BE2C (cell line): ENCODE results near the gene CDK15. TPM values are rescaled to one million over a fixed set of nuclear protein-coding genes. Genes with fewer than 3 reads are reported as not detected.
"Not testable (repeated sequence)": the region's sequence is repeated elsewhere in the genome, so short reads cannot be mapped to it uniquely, and the experiment has no call there.

Experiments
- DNase-seq: peaks from one replicate; pipeline ENCODE4 v3.0.0-alpha.2; 2020
- H3K27me3 ChIP-seq: fragments of 250-450 bp; sonication (Bioruptor Pico); 2 replicates; pipeline ENCODE4 v1.5.1; 2020; ENCODE audit warnings: mild to moderate bottlenecking
- H3K36me3 ChIP-seq: fragments of 250-450 bp; sonication (Bioruptor Pico); 2 replicates; pipeline ENCODE4 v1.5.1; 2020; ENCODE audit warnings: mild to moderate bottlenecking
- H3K4me1 ChIP-seq: fragments of 250-450 bp; sonication (Bioruptor Pico); 2 replicates; pipeline ENCODE4 v1.5.1; 2020
- H3K4me3 ChIP-seq: 2 replicates; pipeline ENCODE4 v1.5.1; 2011; ENCODE audit warnings: low read depth, low read length
- H3K9me3 ChIP-seq: fragments of 250-450 bp; sonication (Bioruptor Pico); 2 replicates; pipeline ENCODE4 v1.5.1; 2020
- polyA plus RNA-seq: library from polyadenylated mRNA; unstranded; fragments of >200 nt; gene quantifications from one replicate; pipeline ENCODE4 v1.2.1, GENCODE V29; 2012; ENCODE audit warnings: low read depth, missing spikeins; ENCODE audit not compliant: insufficient read length, insufficient read depth
- TF ChIP-seq, protein P1 (sequence below): IDR thresholded peaks from 2 replicates; pipeline ENCODE4 v1.5.1; 2012; ENCODE audit warnings: mild to moderate bottlenecking, low read depth, low read length

The CDK15 gene
- 15.7 TPM for polyA plus RNA-seq

DNA sequence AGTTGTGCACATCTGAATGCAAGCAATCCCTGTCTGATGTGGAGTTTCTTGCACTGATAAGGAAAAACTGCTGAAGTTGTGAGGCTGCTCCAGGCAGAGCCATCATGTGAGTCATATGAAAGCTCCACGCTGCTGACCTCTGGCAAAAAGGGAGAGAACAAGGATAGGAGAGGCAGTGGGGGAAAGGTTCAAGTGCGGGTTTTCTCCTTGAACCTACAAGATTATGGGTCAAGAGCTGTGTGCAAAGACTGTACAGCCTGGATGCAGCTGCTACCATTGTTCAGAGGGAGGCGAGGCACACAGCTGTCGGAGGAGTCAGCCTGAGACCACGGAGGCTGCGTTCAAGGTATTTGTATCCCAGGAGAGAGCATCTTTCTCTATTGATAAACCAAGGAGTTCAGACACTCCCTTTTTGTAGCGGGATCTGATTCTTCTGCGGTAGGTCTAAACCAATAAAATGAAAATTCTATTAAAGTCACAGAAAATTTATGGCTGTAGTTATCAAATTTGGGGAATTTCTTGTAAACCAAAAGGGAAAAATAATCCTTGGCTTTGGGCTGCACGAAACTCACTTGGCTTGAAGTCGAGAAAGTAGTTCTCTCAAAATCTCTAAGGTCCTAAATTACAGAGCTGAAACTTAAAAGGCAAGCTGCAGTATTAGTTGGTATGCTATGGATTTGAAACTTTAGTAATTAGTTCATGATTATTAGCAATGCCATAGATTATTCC lies at the start of gene CDK15:
CDK15 (plus strand) TSS at position 96 of the 729 bp plus-strand sequence; CDS start at position 224, 128 bp downstream.
- H3K9me3 ChIP-seq = no peaks in the 10 kb centered on the region
- H3K4me1 ChIP-seq = peaks cover 19% of the 10 kb centered on the region
- peak; percentile 43 for DNase-seq
- H3K36me3 ChIP-seq = no peaks in the 10 kb centered on the region
- peak within 1 kb of the TSS; percentile 43 for H3K4me3 ChIP-seq
- TF ChIP-seq, protein P1, sequence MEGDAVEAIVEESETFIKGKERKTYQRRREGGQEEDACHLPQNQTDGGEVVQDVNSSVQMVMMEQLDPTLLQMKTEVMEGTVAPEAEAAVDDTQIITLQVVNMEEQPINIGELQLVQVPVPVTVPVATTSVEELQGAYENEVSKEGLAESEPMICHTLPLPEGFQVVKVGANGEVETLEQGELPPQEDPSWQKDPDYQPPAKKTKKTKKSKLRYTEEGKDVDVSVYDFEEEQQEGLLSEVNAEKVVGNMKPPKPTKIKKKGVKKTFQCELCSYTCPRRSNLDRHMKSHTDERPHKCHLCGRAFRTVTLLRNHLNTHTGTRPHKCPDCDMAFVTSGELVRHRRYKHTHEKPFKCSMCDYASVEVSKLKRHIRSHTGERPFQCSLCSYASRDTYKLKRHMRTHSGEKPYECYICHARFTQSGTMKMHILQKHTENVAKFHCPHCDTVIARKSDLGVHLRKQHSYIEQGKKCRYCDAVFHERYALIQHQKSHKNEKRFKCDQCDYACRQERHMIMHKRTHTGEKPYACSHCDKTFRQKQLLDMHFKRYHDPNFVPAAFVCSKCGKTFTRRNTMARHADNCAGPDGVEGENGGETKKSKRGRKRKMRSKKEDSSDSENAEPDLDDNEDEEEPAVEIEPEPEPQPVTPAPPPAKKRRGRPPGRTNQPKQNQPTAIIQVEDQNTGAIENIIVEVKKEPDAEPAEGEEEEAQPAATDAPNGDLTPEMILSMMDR = no peak
- H3K27me3 ChIP-seq = no peaks in the 10 kb centered on the region

DNA sequence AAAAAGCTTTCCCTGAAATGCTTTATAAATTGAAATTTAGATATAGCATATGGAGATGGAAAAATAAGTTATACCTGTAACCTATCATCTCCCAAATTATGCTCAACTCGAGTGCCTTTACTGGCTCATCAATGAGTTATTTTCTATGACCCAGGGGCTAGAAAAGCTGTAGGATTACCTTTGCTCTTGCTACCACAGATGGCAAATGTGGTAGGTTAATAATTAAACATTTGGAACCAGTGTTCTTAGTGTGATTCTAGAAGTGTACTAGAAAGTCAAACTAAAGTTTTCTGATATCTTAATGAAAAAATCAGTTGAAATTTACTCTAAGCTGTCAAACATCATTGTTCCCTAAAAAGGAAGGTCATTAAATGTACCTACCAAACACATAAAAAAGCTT lies 48.1 kb upstream of the CDK15 start:
- TF ChIP-seq, protein P1 = no peak
- no peak overlapping the region for H3K4me3 ChIP-seq
- H3K9me3 ChIP-seq = no peaks in the 10 kb centered on the region
- peaks cover 6% of the 10 kb centered on the region; the same call in 1 of the 2 replicates for H3K36me3 ChIP-seq
- H3K4me1 ChIP-seq = no peaks in the 10 kb centered on the region
- H3K27me3 ChIP-seq = no peaks in the 10 kb centered on the region
- no peak for DNase-seq

DNA sequence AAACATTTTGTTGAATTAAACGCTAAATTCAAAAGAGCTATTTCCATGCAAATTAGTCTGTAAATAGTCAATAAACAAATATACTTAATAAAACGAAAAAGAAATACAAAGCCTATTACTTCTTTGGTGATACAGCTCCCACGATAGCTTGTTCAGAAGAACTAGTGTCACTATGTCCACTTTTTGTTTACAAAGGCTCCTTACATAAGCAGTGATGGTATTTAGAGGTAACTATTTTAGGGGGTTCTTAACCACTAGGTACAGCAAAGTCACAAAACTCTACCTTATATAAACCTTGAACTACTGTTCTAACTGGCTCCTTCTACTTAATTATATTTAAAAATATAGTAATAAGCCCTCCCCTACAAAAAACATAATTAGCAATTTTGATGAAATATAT lies 47.5 kb upstream of the CDK15 start:
- Histone ChIP-seq H3K4me1 (no peaks in the 10 kb centered on the region), H3K27me3 (no peaks in the 10 kb centered on the region), H3K9me3 (no peaks in the 10 kb centered on the region), H3K4me3 (no peak overlapping the region), H3K36me3 (peaks cover 6% of the 10 kb centered on the region; the same call in 1 of the 2 replicates)
- no peak for DNase-seq
- TF ChIP-seq, protein P1 = no peak

DNA sequence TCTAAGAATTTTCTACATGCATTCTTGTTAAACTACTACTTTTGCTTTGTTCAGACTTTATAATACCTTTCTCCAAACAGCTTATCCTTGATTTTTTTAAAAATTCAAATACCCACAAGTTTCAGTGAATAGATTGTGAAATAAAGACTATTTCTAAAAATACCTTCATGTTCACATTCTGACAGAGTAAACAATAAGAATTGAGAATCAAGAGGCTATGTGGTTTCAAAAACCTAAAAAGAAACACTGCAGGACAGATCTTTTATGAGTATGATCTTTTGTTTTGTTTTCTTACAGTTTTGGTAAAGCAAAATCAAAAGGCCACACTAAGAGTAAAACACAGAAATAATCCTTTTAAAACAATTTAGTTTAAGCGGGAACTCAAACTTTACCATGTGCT lies 46.8 kb upstream of the CDK15 start:
- no peak for DNase-seq
- TF ChIP-seq, protein P1 = no peak
- H3K4me3 ChIP-seq = no peak overlapping the region
- no peaks in the 10 kb centered on the region for H3K4me1 ChIP-seq
- H3K9me3 ChIP-seq = no peaks in the 10 kb centered on the region
- peaks cover 6% of the 10 kb centered on the region; the same call in 1 of the 2 replicates for H3K36me3 ChIP-seq
- no peaks in the 10 kb centered on the region for H3K27me3 ChIP-seq

DNA sequence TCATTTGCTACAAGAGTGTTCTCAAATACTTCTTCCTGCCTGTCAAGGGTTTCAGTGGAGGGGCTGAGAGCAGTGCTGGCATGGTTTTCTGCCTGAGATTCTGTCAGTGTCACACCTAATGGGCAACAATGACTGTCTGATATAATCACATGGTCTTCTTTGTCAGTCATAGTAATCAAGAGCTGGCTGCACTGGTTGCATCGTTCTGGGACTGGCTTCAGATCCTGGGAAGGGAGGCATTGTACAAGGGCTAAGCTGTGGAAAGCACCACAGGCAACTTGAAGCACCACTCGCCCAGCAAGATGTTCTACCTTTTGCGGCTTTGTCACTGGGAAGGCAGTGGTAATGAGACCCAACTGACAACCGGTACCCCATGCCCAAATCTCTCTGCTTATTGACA lies 45.2 kb upstream of the CDK15 start:
- H3K4me3 ChIP-seq = no peak overlapping the region
- DNase-seq = no peak
- H3K4me1 ChIP-seq = no peaks in the 10 kb centered on the region
- no peaks in the 10 kb centered on the region for H3K9me3 ChIP-seq
- TF ChIP-seq, protein P1 = no peak
- H3K27me3 ChIP-seq = no peaks in the 10 kb centered on the region
- peaks cover 6% of the 10 kb centered on the region; the same call in 1 of the 2 replicates for H3K36me3 ChIP-seq

DNA sequence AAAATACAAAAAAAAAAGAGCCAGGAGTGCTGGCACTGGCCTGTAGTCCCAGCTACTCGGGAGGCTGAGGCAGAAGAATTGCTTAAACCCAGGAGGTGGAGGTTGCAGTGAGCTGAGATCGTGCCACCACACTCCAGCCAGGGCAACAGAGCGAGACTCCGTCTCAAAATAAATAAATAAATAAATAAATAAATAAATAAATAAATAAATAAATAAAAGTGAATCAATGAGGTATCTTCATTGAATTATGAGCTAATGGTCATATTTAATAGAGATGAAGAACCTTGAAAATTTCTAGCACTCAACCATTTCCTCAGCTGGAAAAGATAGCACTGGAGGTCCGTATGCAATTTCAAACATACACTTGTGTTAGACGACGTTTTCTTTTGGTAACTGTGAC lies 41.9 kb upstream of the CDK15 start:
- H3K4me1 ChIP-seq, H3K4me3 ChIP-seq, H3K27me3 ChIP-seq, DNase-seq, H3K9me3 ChIP-seq, H3K36me3 ChIP-seq: not testable (repeated sequence)
